Effector memory CD8-positive, alpha-beta T cell (primary cell): ENCODE data around the gene ARID2.

ENCODE experiments used
- ATAC-seq: fragments of 150-1000 bp; cut with Tn5 transposase; replicated peaks from 2 replicates; pipeline ENCODE4 v1.10.0; 2021; ENCODE audit warnings: mild to moderate bottlenecking, moderate library complexity
- DNase-seq, 3 experiments: peaks; one replicate each; pipeline ENCODE4 v3.0.0; 2021
- H3K27ac Mint-ChIP-seq, 2 donors: one replicate each; pipeline ENCODE4 v1.8.0; 2022; ENCODE audit warnings: mild to moderate bottlenecking in 2 of 2, mixed read lengths in 2 of 2, moderate library complexity in 2 of 2
- H3K27me3 Mint-ChIP-seq, 2 donors: one replicate each; pipeline ENCODE4 v1.8.0; 2022; ENCODE audit warnings: mixed read lengths in 2 of 2
- H3K36me3 Mint-ChIP-seq: one replicate; pipeline ENCODE4 v1.8.0; 2022; ENCODE audit warnings: mild to moderate bottlenecking, moderate library complexity, mixed read lengths; ENCODE audit not compliant: insufficient read depth
- H3K4me1 Mint-ChIP-seq, 2 donors: one replicate each; pipeline ENCODE4 v1.8.0; 2022; ENCODE audit warnings: low read depth in 2 of 2, mixed read lengths in 2 of 2
- H3K4me3 Mint-ChIP-seq, 2 donors: one replicate each; pipeline ENCODE4 v1.8.0; 2022; ENCODE audit warnings: mild to moderate bottlenecking in 2 of 2, mixed read lengths in 2 of 2, moderate library complexity in 2 of 2
- H3K9me3 Mint-ChIP-seq, 2 donors: one replicate each; pipeline ENCODE4 v1.8.0; 2022; ENCODE audit warnings: mixed read lengths in 2 of 2

Gene ARID2

GRCh38 chr12:45803111-45803510 lies 73.6 kb downstream of the ARID2 start:
- Mint-ChIP-seq H3K9me3 (no peaks in the 10 kb centered on the region), H3K4me1 (peaks cover 21 to 59% of the 10 kb centered on the region in 2 donors), H3K27ac (peak overlapping the region in 1 of 2 donors; percentile 4), H3K27me3 (no peaks in the 10 kb centered on the region), H3K36me3 (peaks cover 2% of the 10 kb centered on the region), H3K4me3 (no peak overlapping the region)
- no peak for DNase-seq
- ATAC-seq, result no peak

GRCh38 chr12:45816652-45817051 lies 87.1 kb downstream of the ARID2 start:
- Mint-ChIP-seq H3K36me3 (peaks cover 21% of the 10 kb centered on the region), H3K27ac (no peak overlapping the region), H3K4me1 (peaks cover 0 to 8% of the 10 kb centered on the region in 2 donors), H3K4me3 (no peak overlapping the region), H3K9me3 (no peaks in the 10 kb centered on the region), H3K27me3 (no peaks in the 10 kb centered on the region)
- DNase-seq, result no peak
- ATAC-seq, result no peak

- Mint-ChIP-seq H3K27me3 (no peaks in the 10 kb centered on the region), H3K27ac (no peak overlapping the region), H3K9me3 (no peaks in the 10 kb centered on the region), H3K4me3 (no peak overlapping the region), H3K36me3 (peaks cover 29% of the 10 kb centered on the region), H3K4me1 (peaks cover 0 to 15% of the 10 kb centered on the region in 2 donors)
- DNase-seq (no peak), ATAC-seq (no peak)
These were observed 98.5 kb downstream of the ARID2 start for GRCh38 chr12:45827974-45828373.

GRCh38 chr12:45828402-45828801 lies 98.9 kb downstream of the ARID2 start:
- no peak for ATAC-seq
- H3K36me3 Mint-ChIP-seq, result peaks cover 24% of the 10 kb centered on the region
- no peaks in the 10 kb centered on the region for H3K27me3 Mint-ChIP-seq

GRCh38 chr12:45831590-45831989 lies 102.1 kb downstream of the ARID2 start:
- DNase-seq (no peak), ATAC-seq (no peak)
- H3K27me3 Mint-ChIP-seq, result no peaks in the 10 kb centered on the region
- peaks cover 25% of the 10 kb centered on the region for H3K36me3 Mint-ChIP-seq
- H3K4me3 Mint-ChIP-seq, result no peak overlapping the region
- H3K9me3 Mint-ChIP-seq, result no peaks in the 10 kb centered on the region
- peaks cover 2 to 11% of the 10 kb centered on the region in 2 donors for H3K4me1 Mint-ChIP-seq
- H3K27ac Mint-ChIP-seq, result peak overlapping the region in 1 of 2 donors; percentile 16

More at GRCh38 chr12:45828402-45828801, 98.9 kb downstream of the ARID2 start:
- Mint-ChIP-seq H3K4me1 (peaks cover 2 to 11% of the 10 kb centered on the region in 2 donors), H3K9me3 (no peaks in the 10 kb centered on the region), H3K4me3 (no peak overlapping the region), H3K27ac (no peak overlapping the region)
- DNase-seq, result no peak

GRCh38 chr12:45833401-45833800 lies 103.9 kb downstream of the ARID2 start:
- Mint-ChIP-seq H3K4me3 (no peak overlapping the region), H3K27me3 (no peaks in the 10 kb centered on the region), H3K9me3 (no peaks in the 10 kb centered on the region), H3K27ac (no peak overlapping the region), H3K36me3 (peaks cover 35% of the 10 kb centered on the region), H3K4me1 (peaks cover 2 to 7% of the 10 kb centered on the region in 2 donors)
- ATAC-seq (no peak), DNase-seq (no peak)

- no peaks in the 10 kb centered on the region for H3K27me3 Mint-ChIP-seq
- H3K4me1 Mint-ChIP-seq, result peaks cover 2 to 7% of the 10 kb centered on the region in 2 donors
- no peak overlapping the region for H3K4me3 Mint-ChIP-seq
- H3K36me3 Mint-ChIP-seq, result peaks cover 47% of the 10 kb centered on the region
- ATAC-seq (no peak), DNase-seq (no peak)
- H3K9me3 Mint-ChIP-seq, result no peaks in the 10 kb centered on the region
- no peak overlapping the region for H3K27ac Mint-ChIP-seq
These were observed 105.3 kb downstream of the ARID2 start for GRCh38 chr12:45834809-45835208.

- Mint-ChIP-seq H3K9me3 (no peaks in the 10 kb centered on the region), H3K27ac (no peak overlapping the region), H3K4me3 (no peak overlapping the region), H3K36me3 (peaks cover 70% of the 10 kb centered on the region), H3K4me1 (no peaks in the 10 kb centered on the region), H3K27me3 (no peaks in the 10 kb centered on the region)
- no peak for ATAC-seq
- DNase-seq, result no peak
These were observed 110.4 kb downstream of the ARID2 start for GRCh38 chr12:45839917-45840316.

GRCh38 chr12:45849289-45849688 lies 119.8 kb downstream of the ARID2 start:
- Mint-ChIP-seq H3K36me3 (peaks cover 31% of the 10 kb centered on the region), H3K27ac (no peak overlapping the region), H3K9me3 (no peaks in the 10 kb centered on the region), H3K4me1 (peaks cover 0 to 11% of the 10 kb centered on the region in 2 donors), H3K4me3 (no peak overlapping the region), H3K27me3 (no peaks in the 10 kb centered on the region)
- DNase-seq (no peak), ATAC-seq (no peak)

- H3K4me3 Mint-ChIP-seq, result no peak overlapping the region
- H3K9me3 Mint-ChIP-seq, result no peaks in the 10 kb centered on the region
- no peak for DNase-seq
- H3K4me1 Mint-ChIP-seq, result peaks cover 0 to 11% of the 10 kb centered on the region in 2 donors
- ATAC-seq, result no peak
- H3K27me3 Mint-ChIP-seq, result no peaks in the 10 kb centered on the region
- peak overlapping the region in 1 of 2 donors; percentile 64 for H3K27ac Mint-ChIP-seq
- H3K36me3 Mint-ChIP-seq, result peaks cover 30% of the 10 kb centered on the region
These were observed 120.8 kb downstream of the ARID2 start for GRCh38 chr12:45850302-45850701.

- ATAC-seq (no peak), DNase-seq (no peak)
- H3K27me3 Mint-ChIP-seq, result no peaks in the 10 kb centered on the region
- H3K9me3 Mint-ChIP-seq, result no peaks in the 10 kb centered on the region
- peaks cover 0 to 11% of the 10 kb centered on the region in 2 donors for H3K4me1 Mint-ChIP-seq
- peak overlapping the region in 1 of 2 donors; percentile 30 for H3K27ac Mint-ChIP-seq
- H3K36me3 Mint-ChIP-seq, result peaks cover 28% of the 10 kb centered on the region
- no peak overlapping the region for H3K4me3 Mint-ChIP-seq
These were observed 123.0 kb downstream of the ARID2 start for GRCh38 chr12:45852508-45852907.

- no peak for DNase-seq
- Mint-ChIP-seq H3K4me3 (no peak overlapping the region), H3K27ac (peak overlapping the region in 1 of 2 donors; percentile 57), H3K36me3 (peaks cover 28% of the 10 kb centered on the region), H3K4me1 (peaks cover 6 to 18% of the 10 kb centered on the region in 2 donors), H3K9me3 (no peaks in the 10 kb centered on the region), H3K27me3 (no peaks in the 10 kb centered on the region)
- no peak for ATAC-seq
These were observed 124.0 kb downstream of the ARID2 start for GRCh38 chr12:45853550-45853949.

- Mint-ChIP-seq H3K36me3 (peaks cover 16% of the 10 kb centered on the region), H3K4me1 (peaks cover under 1 to 1% of the 10 kb centered on the region in 2 donors), H3K9me3 (no peaks in the 10 kb centered on the region), H3K4me3 (no peak overlapping the region), H3K27ac (no peak overlapping the region), H3K27me3 (no peaks in the 10 kb centered on the region)
- DNase-seq, result no peak
- ATAC-seq, result no peak
These were observed 133.8 kb downstream of the ARID2 start for GRCh38 chr12:45863332-45863731.

GRCh38 chr12:45866299-45866698 lies 136.8 kb downstream of the ARID2 start:
- no peaks in the 10 kb centered on the region for H3K27me3 Mint-ChIP-seq
- H3K27ac Mint-ChIP-seq, result no peak overlapping the region
- peaks cover 19% of the 10 kb centered on the region for H3K36me3 Mint-ChIP-seq
- DNase-seq (no peak), ATAC-seq (no peak)
- peaks cover 0 to 7% of the 10 kb centered on the region in 2 donors for H3K4me1 Mint-ChIP-seq
- no peaks in the 10 kb centered on the region for H3K9me3 Mint-ChIP-seq
- H3K4me3 Mint-ChIP-seq, result no peak overlapping the region

GRCh38 chr12:45872446-45872845 lies 142.9 kb downstream of the ARID2 start:
- Mint-ChIP-seq H3K27ac (no peak overlapping the region), H3K9me3 (no peaks in the 10 kb centered on the region), H3K4me1 (peaks cover 15 to 34% of the 10 kb centered on the region in 2 donors), H3K36me3 (peaks cover 19% of the 10 kb centered on the region), H3K27me3 (no peaks in the 10 kb centered on the region), H3K4me3 (no peak overlapping the region)
- DNase-seq, result no peak
- ATAC-seq, result no peak
